HG03139 (cell line): ENCODE data around the gene TBX1.

Source experiments
- ATAC-seq: cut with Tn5 transposase; IDR thresholded peaks from one replicate; pipeline ENCODE4 v1.9.1; 2021; ENCODE audit not compliant: unreplicated experiment

Gene TBX1

DNA sequence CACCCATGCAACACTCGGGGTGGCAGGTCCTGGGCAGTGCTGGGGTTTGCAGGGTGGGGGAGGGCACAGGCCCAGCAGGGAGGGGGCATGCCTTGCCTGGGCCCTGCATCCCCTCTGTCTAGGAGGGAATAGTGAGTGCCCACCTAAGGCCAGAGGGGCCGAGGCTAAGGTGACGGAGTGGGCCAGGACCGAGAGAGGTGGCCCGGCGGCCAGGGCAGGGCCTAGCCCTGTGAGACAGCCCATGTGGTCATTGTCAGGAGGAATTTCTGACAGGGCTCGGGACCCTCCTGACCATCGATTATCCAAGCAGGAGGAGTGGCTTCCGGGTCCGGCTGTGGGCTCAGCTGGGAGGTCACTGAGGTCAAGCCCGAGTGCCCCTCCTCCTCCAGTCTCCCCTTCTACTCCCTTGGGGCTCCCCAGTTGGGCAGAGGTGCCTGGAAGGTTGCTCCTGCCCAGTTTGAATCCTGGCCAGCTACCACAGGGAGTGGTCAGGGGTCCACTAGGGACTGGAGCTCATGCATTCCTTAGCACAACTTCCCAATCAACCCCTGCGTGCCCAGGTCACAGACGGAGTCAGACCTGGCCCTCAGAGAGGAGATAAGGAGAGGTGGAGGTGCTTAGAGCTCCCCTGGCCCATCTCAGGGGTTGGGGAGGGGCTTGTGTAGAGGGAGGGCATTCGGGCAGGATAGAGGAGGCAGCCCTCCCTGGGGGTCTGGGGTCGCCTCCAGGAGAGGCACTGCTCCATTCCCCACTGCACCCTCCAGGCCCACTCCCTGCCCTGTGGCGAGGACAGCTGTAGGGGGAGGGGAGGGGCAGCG, 22.5 kb upstream of the TBX1 start:
- ATAC-seq: no peak

DNA sequence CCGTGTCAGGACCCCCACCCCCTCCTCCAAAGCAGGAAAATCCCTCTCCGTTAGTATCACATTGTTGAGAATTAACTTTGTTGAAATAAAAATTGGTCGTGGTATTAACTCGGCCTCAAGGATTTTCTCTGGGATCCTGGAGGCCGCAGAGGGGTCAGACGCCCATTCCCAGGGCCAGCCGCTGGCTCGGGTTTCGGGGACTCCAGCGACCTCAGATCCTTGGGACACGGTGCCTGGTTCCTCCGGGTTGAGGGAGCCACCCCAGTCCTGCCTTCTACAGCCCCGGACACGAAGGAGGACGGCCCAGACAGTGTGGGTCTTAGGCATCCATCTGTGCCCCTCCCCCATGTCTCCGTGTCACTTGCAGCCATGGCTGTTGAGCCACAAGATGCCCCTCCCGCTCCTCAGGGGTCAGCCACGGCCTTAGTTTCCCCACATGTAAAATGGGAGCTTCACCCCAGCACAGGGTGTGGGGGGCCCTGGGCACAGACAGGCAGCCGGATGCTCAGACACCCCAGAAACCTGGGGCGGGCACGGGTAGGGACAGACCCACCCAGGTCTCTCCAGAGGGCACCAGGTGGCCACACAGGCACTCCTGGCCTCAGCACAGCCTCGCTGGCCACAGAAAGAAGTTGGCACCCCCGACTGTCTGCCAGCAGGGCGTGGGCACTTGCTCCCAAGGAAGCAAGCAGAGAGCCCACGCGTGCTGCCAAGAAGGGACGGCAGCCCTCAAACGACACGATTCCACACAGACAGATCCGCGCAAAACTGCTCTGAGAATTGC, 21.7 kb upstream of the TBX1 start:
- no peak for ATAC-seq

DNA sequence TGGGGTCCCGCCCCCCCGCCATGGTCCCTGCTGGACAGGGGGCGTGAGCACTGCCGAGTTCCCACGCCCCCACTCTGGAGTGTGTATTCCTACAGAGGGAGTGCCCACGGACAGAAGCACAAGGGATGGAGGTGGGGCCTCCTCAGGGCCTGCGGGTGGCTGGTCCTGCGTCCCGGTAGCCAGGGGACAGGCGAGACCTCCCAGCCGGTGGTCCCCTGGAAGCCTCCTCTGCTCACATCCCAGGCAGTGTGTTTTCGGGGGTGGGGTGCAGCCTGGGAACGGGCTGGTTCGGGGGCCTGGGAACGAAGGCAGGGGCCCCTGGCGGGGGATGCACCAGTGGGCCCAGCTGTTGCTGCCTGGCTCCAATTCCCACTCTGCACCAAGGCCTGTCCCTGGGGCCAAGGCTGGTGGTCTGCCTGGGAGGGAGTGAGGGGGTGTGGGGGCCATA, 21.1 kb upstream of the TBX1 start:
- ATAC-seq: no peak

DNA sequence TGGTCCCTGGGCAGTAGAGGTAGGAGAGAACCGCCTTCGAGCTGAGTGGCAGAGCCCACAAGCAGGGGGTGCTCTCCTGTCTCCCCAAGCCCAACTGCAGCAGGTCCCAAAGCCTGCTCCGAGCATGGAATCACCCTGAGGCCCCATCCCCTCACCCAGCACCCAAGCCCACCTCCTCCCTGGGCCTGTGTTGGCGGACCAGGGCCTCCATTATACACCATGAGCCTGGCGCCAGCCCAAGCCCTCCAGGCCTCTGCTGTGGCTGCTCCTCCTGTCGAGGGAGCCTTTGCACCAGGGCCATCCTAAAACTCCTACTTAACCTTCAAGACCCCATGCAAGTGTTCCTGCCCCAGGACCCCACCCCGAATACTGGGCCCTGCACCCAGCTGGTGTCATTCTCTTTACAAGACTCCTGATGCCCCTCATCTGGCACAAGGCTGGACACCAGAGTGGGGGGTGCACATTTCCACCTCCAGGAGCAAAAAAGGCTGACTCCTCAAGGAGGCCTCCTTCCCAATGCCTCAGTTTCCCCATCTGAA, 20.6 kb upstream of the TBX1 start:
- no peak for ATAC-seq

DNA sequence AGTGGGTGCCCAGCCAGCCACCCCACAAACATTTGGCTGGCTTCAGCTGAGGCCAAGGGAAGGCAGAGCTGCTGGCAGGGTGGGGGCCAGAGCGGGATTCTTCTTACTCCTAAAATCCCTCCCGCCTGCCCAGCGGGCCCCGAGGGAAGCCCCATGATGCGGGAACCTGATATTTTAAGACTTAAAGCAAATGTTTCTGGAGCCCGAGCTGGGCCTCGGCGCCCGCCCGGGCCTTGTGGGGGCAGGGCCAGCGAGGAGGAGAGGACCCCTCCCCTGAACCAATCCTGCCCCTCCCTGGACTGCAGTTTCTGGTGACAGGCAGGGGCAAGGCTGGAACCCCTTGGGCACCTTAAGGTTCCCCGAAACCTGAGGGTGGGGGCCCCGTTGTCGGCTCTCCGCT, 20.0 kb upstream of the TBX1 start:
- ATAC-seq: no peak

DNA sequence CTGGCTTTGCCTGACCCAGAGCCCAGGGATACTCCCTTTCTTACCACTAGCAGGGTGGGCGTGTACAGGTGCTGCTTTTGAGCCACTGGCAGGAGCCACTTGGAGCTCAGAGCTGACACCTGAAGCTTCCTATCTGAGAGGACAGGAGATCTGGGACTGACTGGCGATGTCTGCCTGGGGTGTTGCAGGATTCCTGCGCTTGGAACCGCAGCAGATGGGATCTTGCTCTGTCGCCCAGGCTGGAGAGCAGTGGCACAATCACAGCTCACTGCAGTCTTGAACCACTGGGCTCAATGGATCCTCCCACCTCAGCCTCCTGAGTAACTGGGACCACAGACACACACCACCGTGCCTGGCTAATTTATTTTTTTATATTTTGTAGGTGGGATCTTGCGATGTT, 19.5 kb upstream of the TBX1 start:
- no peak for ATAC-seq

DNA sequence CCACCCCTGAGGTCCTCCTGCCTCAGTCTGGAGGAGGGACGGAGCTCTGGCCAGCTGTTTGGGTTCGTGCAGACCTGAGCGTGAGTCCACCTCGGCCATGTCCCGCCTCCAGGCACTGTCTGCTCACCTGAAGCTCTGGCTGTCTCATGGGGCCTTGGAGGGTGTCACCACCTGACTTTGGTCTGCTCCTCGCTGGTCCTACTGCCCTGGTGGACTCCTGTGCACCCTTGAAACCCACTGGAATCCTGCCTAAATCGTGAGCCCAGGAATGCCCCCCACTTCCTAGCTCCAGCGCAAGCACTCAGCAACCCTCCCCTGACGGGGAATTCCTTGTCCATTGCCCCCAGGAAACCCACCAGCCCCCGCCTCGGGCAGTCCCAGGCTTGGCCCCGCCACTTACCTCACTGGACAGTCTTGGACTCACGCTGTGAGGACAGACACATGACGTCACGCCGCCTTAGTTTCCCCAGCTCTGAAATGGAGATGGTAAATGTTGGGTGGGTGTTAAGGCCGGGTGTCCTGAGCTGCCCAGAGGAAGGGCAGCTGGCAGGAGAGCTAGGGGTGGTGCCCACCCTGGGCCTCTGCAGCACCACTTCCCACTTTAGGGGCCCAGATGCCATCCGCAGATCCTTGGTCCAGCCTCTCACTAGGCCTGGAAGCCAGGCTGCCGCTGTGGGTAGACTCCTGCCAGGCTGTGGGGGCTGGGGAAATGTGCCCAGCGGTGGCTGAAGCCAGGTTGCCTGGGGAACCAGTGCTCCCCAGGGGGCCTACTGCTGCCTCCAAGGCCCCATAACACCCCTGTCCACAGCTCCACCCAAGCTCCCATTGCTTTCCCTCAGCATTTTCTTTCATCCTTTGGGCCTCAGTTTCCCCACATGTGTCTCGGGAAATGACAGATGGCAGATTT, 18.2 kb upstream of the TBX1 start:
- no peak for ATAC-seq

DNA sequence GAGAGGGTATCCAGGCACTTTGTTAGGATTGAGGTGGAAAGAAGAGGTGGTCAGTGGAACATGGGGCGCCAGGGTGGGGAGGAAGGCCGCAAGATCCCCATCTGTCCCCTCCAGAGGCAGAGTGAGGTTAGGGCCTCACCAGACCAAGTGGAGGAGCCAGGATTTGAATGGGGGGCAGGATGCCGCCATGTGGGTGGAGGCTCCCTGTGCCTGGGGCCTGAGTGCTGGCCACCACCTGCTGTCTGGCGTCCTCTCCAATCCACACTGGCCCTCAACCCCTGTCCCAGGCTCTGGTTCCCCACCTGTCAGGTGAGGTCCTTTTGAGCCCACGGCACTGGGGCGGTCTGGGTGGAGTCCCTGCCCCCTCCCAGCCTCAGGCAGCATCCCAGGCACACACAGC, 17.5 kb upstream of the TBX1 start:
- ATAC-seq: no peak

DNA sequence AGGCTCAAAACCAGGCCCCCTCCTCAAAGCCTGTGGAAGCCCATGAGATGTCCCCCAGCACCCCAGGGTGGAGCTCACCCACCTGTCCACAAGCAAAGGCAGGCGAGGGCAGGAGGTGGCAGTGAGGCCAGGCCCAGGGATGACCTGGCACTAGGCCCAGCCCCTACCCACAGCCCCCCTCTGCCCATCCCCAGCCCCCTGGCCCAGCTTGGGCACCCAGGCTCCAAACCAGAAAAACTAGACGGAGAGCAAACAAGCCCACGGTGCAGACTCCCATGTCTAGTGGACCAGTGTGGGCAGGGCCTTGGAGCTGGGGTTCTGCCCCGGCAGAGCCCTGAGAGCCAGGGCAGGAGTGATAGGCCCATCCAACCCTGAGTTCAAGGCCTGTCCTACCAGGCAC, 16.9 kb upstream of the TBX1 start:
- no peak for ATAC-seq

DNA sequence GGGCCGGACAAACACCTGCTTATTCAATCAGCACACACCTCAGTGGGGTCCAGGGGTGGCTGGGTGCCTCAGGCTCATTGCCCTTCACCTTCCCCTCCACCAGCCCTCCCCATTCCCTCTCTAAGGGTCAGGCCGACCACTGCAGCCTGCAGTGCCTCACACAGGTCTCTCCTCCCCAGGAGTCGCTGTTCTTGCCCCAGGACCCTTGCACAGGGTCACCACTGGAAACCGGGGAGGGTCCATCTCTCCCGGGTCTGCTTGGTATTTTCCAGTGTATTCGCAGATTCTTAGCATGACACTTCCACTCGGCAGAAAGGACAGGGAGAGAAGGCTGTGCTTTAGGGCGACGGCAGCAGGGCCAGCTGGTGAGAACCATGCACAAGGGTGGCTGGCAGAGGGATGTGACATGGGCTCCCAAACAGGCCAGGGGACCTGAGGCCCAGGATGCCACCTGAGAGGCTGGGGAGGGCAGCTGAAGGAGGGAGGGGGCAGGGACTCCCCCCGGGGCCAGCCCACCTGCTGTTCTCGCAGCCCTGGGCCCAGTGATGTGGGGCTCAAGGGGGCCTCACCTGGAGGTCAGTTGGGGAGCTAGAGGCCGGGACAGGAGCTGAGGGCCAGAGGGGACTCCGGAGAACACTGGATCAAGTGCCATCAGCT, 16.1 kb upstream of the TBX1 start:
- ATAC-seq: no peak

DNA sequence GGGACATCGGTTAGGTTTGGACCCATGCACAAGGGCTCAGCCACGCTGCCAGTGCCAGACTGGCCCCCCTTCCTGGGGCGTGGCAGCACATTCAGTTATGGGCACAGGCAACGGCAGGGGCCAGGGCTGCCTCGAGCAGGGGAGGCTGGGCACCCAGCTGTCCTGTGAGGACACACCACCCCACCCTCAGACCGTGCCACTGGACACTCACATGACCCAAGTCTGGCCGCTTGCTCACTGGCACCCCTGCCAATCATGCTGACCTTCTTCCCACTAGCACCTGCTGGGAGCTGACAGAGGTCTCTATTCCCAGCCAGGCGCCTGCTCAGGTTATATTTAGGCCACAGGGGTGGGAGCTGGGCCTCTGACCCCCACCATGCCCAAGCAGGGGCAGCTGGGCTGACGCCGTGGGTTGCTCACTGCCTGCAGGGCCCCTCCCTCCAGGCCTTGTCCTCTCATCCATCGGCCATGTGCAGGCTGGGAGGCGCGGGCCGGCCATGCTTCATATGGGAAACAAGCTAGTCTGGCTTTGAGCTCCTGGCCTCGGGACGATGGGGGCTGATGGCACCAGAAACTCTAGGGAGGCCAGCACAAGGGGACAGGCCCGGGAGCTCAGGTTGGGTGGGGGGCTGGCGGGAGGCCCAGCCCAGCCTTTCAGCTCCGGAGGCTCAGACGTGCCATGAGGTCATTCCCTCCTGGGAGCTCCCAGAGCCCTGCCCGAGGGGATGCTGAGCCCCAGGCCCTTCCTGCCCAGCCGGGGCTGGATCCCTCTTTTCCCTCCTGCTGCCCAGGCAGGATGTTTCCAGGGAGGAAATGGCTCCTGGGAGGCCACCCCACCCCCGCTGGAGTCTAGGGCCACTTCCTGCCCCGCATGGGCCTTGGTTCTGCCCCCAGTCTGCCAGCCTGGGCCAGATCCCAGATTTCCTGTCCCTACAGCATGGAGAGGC, 15.2 kb upstream of the TBX1 start:
- no peak for ATAC-seq

DNA sequence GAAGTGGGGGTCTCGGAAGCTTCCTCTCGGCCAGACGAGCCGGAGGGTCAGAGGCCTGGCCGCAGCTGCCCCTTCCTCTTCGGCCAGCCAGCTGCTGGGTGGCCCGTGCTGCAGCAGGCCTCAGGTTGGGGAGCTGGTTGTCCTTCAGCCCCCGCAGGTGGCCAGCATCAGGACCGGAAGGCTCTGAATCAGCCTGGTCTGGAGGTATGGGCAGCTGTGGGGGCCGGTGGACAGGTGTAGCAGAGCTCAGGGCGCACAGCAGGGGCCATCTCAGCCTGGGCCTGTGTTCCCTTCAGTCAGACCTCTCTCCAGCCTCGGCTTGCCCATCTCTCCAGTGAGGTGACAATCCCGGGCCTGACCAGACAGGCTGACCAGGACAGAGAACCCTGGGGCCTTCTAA, 13.9 kb upstream of the TBX1 start:
- no peak for ATAC-seq

DNA sequence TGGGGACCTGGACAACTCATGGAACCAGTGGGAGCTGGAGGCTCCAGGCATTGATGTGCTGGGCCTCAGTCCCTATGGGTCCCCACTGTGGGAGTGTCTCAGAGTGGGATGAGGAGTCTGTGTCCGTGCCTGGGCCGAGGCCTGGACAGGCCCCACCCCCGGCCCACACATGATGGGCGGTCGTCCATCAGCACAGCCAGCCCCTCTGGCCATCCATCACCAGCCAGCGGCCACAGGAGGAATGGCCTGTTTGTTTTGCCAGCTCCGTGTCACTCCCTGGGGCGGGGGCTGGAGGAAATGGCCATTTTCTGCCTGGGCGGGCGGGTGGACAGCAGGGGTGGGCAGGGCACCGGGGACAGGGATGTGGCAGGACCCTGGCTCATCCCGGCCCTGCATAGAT, 13.0 kb upstream of the TBX1 start:
- ATAC-seq: no peak

DNA sequence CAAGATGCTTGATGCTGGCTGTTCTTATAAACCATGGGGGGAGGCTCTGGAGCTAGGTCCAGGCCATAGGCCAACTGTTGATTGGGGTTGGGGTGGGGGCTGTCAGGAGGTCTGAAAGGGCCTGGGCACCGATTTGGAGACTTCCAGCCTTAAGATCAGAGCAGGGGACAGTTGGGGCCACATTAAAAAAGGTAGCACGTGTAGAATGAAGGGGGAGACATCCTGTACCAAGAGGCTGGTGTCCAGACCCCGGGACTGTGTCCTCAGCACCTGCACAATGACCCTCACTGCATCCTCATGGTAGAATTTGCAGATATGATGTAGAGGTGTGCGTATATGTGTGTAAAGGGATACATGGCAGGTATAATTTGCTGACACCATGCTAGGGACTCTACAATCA, 12.4 kb upstream of the TBX1 start:
- no peak for ATAC-seq

DNA sequence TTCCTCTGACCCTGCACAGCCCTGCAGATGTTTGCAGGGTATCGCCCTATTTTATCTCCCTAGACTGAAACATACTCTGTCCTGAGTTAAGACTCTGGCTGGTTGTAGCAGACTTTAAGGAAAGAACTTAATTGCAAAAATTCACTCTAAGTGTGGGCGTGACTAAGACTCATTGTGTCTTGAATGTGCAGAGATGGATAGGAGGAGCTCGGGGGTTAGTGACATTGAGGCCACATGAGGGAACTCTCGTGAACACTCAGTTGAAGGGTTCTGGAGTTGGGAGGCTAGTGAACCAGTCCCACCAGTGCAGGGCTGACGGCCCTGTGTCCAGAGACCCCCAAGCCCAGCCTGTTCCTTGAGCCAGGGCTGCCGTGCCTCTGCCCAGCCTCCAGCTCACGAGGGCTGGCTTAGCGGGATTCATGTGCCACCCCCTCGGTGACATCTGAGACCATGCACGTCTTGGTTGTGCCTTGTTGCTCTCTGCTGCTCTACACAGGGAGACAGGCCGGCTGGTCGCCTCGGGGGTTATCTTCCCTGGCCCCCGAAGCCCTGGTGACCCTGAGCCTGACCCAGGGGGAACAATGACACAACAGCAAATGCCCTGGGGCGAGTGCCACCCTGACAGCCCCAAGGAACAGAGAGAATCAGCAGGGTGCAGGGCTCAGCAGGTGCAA, 11.4 kb upstream of the TBX1 start:
- ATAC-seq: no peak

DNA sequence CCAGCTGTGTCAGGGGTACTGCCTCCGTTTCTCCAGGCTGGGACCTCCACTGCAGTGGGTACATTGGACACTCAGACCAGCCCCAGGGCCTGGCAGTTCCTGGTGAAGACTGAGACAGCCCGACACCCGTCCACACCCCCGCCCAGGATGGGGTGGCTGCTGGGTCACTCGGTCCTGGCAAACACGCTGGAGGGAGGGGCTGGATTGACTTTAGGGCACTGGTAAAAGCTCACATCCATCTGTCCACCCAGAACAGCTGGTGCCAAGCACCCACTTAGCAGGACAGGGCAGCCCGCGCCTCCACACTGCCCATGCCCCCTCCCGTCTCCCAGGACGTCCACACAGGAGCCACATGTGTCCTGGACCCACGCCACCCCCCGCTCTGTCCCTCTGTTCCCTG, 10.7 kb upstream of the TBX1 start:
- ATAC-seq: no peak

DNA sequence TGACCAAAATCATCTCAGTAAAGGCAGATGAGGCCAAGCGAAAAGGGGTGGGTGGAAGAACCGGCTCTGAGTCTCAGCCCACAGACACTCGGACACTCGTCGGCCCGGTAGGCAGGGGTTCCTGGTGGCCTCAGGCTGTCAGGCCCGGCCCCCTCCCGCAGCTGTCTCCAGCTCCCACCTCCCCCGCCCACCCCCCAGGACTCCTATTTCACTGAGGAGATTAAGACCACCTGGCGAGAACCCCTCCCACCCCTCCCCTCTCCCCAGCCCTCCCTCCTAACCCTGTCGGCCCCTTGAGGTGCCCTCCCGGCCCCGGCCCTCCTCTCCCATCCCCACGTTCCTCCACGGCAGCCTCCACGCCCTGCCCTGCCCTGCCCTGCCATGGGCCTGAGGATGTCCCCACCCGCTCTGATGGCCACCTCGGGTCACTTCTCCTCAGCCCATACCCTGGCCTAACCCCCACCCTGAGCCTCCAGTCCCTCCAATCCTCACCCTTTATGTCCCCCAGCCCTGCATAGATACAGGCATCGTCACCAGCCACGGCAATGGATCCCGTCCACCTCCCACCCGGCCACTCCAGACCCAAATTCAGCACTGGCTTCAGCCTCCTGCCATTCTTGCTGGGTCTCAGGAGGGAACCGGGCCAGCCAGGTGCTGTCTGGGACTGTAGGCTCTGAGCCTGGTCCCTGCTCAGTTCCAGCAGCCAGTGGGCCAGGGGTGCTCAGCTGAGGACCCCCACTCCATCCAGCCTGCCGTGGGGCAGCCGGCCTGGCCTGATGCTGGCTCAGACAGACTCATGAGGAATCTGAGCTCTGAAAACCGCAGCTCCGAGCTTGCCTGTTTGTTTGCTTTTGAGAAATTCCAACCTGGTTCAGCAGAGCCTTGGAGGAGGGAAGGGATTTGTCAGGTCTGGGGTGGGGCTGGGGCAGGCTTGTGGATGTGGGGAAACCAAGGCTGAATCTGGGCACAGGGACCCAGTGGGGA, 9.8 kb upstream of the TBX1 start:
- no peak for ATAC-seq
